GM18858 (cell line): ENCODE measurements around the gene ANTXR1.

Experiments
- ATAC-seq: cut with Tn5 transposase; IDR thresholded peaks from one replicate; pipeline ENCODE4 v1.9.1; 2021; ENCODE audit not compliant: unreplicated experiment

The ANTXR1 gene

DNA sequence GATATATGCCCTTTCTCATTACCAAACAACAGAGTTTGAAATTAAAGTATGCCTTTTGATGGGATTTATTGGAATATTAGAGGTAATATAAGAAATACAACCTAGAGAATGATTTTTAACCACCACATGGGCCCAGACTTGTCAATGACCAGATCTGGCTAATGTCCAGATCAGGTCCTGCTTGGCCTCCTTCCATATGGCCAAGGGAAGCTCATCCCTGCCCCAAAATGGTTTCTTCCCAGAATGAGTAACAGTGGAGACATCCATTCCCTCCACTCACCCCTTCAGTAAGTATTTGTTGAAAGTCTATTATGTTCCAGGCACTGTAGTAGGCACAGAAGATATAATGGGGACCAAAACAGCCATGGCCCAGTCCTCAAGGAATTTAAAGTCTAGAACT, 54.9 kb downstream of the ANTXR1 start:
- ATAC-seq, result no peak

DNA sequence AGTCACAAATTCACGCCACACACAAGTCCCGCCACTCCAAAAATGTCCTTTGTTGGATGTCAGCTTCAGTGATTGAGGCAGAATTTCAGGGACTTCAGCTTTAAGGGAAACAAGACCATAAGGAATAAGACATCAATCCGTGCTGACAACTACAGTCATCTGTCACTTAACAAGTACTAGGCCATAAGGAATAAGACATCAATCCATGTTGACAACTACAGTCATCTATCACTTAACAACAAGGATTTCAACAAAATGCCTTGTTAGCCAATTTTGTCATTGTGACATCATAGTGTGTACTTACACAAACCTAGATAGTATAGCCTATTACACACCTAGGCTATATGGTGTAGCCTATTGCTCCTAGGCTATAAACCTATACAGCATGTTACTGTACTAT, 58.0 kb downstream of the ANTXR1 start:
- ATAC-seq, result no peak

DNA sequence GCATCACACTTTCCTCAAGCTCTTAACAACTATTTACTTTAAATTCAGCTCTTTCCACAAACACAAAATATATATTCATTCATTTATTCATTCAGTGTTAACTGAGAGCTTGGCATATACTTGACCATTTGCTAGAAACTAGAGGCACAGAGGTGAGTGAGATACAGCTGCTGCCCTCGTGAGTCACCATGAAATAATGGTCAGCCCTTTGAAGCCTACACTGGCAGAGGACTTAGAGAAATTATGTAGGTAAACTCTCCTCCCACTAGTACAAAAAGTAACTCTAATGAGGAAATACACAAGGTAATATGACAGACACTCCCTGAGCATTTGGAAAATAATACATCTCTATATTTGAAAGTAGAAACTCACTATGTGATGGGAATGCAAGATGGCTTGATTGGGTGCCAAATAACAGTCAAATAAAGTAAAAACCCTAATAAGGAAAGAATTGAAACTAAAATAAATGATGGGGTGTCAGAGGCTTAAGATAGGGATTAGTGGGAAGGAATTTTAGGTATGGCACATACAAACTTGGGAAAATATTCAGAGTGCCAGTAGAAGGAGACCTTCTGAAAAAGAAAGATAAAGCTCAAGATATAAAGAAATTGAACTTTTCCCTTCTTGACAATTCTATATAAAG, 61.1 kb downstream of the ANTXR1 start:
- no peak for ATAC-seq

DNA sequence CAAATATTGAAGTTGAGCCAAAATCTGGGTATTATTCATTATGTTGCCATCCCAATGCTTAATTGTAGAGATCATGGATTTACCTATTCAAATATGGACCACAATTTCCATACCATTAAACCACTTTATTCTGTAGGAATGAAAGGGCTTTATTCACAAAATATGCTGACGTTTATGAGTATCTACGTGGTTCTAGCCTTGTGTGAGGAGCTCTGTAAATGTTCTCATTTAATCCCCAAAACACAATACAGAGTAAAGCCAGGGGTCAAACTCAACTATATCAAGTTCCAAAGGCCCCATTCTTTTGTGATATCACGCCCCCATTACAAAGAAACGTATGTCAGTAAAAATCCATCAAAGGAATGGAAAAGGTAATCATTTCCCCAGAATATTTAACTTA, 61.9 kb downstream of the ANTXR1 start:
- no peak for ATAC-seq

DNA sequence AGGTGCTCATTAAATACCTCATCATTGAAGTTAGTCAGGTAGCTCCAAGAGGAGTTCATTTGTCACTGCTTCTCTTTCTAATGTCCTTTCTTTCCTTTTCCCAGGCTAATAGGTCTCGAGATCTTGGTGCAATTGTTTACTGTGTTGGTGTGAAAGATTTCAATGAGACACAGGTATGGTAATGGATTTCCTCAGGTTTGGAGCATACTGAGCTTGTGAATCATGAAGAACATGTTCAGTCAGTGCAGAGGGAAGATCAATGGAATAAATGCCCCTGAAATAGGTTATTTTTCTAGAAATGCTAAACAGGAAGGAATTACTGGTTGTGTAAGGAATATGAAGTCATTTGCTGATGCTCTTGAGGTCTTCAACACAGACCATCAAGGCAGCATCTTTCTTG, 62.5 kb downstream of the ANTXR1 start:
- ATAC-seq, result no peak

DNA sequence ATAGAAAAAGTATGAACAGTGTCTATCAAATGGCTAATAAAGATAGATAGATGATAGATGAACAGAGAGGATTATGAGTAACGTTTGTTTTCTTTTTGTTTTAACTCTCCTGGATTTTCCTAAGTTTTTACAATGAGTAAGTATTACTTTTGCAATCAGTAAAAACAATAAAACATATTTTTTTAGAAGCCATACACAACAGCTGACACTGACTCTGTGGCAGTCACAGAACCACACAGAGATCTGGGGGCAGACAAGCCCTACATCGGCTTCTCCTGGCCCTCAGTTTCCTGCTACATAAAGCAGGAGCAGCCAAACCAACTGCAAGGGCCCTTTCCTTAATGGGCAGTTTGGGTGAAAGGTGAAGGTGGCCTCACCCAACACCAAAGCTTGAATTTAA, 63.6 kb downstream of the ANTXR1 start:
- ATAC-seq, result no peak

DNA sequence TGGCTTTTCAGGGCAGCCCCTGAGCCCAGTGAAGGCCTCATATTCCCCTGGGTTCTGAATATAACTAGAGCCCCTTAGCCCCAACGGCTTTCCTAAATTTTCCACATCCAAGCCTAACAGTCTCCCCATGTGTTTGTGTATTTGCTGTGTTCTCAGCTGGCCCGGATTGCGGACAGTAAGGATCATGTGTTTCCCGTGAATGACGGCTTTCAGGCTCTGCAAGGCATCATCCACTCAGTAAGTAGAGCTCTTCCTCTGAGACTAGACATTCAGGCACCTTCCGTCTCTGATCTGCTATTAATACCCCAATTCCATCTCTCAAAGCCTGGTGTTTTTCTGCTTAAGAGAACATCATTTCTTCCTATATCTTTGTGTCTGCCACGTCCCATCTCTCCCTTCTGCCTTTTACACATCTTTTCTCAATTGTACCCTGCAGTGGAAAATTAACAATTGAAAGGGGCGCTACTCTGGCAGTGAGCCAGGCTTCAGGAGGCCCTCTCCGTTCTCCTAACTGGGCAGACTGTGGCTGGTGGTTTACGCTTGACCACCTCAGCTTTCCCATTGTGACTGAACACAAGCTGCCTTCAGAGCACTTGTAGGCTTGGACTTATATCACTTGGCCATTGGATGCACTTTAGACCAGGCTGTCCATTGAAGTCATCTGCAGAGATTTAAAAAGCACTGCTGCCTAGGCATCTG, 64.4 kb downstream of the ANTXR1 start:
- ATAC-seq, result no peak

DNA sequence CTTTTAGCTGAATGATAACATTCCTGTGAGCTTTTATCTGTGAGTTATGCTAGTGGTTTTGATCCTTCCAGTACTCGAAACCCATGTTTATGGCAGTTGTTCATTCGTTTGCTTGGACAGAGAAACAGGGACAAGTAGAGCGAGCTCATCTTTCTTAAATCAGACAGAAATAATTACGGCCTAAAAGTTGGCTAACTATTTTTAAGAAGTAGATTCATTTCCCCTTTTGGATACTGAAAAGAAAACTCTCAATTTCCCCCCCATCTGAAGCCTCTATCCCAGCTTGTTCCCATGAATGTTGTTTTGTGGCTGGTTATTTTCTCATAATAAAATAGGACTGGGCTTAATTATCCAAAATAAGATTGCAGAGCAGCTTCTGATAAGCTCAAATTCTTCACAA, 67.1 kb downstream of the ANTXR1 start:
- no peak for ATAC-seq

DNA sequence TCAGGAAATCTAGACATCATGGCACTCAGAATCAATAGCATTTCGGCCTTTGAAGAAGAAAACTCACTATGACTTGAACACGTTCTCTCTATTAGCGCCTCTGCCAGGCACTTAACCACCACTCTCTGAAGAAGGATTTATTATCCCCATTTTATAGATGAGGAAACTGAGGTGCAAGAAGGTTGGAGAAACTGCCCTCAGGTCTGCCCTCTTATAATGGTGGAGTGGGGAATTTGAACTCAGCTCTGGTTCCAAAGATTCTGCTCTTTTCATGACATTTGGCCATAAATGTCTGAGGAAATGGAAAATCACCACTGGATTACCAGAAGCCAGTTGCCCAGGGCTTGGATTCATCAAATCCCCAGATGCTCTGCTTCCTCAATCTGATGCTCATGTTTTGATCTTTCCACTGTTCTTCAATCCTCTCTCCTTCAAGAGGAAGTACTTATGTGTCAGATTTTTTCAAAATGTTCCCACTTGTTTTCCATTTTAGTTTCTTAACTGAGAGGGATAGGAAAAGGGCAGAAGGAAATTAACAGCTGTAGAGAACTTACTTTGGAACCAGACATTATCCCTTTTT, 68.1 kb downstream of the ANTXR1 start:
- no peak for ATAC-seq

DNA sequence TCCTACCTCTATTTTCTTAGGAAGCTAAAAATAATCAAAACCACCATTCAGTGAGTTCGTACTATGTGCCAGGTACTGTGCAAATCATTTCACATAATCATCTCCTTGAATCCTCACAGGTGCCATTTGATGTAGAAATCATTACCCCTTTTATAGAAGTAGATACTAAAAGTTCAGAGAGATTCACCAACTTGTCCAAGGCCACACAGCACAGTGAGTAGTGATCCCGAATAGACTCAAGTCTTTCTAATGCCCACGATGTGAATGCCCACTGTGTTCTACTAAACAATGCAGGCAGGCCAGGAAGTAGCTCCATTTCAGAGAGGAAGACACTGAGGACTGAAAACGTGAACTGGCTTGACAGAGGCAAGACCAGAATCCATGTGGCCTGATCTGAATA, 68.8 kb downstream of the ANTXR1 start:
- ATAC-seq, result no peak

DNA sequence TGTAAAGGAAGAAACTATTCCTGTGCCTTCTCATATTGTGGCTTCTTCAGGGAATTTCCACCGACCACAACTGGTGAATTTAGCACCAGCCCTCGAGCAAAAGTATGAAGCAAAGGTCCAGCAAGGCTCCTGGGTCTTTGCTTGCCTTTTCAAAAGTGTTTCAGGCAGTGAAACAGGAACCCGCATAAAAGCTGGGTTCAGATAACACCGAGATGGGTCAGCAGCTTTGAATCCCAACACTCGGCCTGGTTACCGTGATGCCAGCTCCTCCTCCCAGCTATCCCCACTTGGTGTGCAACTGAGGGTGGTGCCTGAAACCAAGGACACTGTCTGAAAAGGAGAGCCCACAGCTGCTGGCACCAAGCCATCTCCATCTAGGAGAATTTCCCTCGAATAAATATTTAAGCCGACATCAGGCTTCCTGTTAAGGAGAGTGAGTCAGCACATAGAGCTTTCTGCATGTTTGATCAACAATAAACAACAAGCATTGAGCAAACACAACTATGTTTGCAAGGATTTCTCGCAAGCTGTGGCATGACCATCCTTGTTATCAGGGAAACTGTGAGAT, 69.5 kb downstream of the ANTXR1 start:
- no peak for ATAC-seq

DNA sequence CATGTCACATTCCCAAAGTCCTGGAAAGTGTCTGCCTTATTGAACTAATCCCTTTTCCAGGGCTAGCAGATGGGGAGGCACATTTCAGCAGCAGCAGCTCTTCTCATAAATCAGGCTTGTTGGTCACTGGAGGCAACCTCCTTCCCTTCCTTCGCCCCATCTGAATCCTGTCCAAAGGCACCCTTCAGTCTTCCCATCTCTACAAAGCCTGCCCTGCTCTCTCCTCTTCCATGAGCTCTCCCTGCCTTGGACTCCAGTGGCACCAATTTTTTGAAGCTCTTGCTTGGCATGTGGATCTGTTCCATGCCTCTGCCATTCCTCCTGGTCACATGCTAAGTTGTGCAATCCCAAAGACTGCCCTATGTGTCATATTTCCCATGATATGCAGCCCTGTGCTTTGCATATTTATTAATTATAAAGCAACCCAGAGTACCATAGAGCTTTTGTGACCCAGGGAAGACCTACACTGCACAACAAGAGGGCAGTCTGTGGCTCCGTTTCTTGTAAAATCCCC, 70.3 kb downstream of the ANTXR1 start:
- no peak for ATAC-seq

DNA sequence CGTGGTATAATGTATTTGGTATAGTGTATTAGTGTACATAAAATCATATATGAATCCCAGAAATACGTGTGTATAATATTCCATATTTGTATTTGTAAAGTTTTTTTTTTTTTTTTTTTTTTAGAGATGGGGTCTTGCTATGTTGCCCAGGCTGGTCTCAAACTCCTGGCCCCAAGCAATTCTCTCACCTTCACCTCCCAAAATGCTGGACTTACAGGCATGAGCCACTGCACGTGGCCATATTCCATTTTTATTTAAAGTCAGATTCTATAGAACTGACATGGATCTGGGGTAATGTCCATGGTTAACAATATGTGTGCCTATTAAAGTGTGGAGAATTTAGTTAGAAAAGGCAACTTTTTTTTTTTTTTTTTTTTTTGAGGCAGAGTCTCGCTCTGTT, 71.5 kb downstream of the ANTXR1 start:
- ATAC-seq, result no peak

DNA sequence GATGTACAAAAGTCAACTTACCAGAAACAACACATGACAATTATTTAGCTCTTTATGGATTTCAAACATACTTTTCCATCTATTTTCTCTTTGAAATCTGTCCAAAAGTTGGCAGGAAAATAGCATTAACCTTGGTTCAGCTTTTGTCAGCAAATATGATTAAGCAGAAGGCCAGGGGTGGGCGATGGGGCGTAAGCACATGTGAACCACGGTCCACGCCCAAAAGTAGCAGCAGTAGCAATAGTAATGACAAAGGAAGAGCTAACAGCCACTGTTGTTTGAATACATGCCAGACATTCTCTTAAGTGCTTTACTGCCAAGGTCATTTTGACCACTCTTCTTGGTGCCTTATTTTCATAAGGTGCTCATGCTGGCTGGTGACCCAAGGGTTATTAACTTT, 73.5 kb downstream of the ANTXR1 start:
- no peak for ATAC-seq

DNA sequence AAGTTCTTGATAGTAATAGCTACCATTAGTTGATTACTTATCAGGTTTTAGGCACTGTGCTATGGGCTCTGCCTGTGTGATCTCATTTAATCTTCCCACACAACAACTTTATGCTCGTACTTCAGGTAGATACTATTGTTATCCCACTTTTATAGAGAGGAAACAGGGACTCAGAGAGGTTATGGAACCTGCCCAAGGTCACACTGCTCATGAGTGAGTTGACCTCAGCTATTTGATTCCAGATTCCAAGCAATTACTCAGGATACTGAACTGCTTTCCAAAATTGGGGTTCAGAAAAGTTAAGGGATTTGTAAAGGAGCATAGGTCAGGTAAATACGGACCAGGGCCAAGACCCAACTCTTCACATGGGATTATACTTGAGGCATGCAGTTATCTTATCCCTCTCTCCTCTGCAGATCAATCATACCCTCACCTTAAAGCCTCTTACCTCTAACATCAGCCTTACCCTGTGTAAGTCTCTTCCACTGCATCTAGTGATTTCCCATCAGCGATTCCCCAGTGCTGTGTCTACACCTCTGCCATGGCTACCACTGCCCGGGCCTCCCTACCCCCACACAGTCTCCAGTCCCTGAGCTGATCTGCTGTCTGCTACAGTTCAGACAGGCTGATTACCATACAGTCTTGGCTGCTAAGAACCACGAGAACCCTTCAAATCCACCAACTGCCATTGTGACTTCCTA, 74.4 kb downstream of the ANTXR1 start:
- ATAC-seq, result no peak

DNA sequence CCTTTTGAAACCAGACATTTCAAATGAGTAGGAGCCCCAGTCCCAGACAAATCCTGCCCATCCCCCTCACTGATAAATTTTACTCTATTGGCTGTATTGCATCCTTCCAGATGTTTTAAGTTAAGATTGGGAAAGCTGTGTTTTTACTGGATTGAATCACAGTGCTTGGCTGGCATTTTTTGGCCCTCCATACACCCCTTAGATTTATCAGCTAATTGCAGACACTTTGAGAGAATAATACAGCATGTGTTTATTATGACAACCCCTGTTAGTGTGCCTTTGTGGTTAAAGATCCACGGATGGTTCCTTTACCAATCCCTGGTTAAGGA, 74.9 kb downstream of the ANTXR1 start:
- ATAC-seq, result no peak

DNA sequence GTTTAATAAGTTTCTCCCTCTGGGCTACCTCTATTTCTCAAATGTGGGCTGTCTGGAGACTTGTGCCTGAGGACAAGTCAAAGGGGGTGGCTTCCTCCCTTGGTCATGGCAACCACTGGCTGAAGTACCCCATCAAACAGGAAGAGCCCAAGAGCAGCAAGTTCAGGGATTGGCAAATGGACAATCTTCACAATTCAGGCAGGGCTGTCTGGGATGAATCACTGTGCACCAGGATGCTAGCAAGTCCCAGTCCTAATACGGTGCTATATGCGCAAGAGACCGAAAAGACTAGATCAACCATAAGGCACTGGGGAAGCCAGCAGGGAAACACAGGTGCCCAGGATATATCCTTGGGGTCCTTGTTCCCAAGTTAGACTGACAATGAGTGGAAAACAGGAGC, 75.5 kb downstream of the ANTXR1 start:
- ATAC-seq, result no peak

DNA sequence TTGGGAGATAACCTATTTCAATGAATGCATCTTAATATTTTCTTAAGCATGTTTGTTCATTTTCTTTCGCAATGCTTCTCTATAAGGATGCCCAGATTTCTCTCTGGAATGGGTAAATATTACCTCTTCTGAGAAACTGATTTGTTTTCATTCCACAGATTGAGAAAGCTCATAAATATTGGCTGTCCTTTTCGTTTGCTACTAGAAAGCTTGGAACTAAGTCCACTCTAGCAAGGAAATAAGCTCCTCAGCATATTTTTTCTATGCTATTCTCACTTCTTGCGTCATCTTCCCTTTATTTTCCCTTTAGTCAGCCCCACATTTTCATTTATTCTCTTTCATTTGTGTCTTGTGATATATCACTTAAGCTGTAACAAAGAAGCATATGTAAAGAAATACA, 76.3 kb downstream of the ANTXR1 start:
- no peak for ATAC-seq

DNA sequence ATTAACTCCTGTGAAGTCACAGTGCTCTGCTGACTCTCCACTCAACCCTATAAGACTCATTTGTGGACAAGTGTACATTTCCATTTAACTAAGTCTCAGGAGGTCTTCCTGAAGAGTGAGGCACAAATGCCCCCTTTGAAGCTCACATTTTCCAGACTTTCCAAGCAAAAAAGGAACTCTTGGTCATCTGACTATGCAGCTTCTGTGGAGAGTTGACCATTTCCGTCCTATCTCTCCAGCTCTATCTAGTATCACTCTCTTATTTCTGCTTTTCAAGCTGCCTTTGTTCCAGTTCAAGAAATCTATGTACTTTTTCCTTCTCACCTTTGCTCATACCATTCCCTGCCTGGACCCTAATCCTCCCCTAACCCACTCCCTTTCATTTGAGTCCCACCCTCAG, 77.0 kb downstream of the ANTXR1 start:
- ATAC-seq, result no peak

DNA sequence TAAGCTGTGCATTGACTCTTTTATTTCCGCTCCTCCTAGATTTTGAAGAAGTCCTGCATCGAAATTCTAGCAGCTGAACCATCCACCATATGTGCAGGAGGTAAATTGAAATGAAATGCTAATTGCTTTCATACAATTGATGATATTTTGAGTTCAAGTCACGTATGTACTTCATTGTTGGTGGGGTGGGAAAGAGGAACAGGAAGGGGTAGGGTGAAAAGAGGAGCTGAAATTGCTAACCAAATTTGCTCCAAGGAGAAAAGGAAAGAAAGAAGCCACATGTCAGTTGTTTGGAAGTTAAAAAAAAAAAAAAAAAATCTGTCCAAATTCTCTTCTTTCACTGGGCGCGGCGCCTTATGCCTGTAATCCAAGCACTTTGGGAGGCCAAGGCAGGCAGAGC, 77.8 kb downstream of the ANTXR1 start:
- no peak for ATAC-seq

DNA sequence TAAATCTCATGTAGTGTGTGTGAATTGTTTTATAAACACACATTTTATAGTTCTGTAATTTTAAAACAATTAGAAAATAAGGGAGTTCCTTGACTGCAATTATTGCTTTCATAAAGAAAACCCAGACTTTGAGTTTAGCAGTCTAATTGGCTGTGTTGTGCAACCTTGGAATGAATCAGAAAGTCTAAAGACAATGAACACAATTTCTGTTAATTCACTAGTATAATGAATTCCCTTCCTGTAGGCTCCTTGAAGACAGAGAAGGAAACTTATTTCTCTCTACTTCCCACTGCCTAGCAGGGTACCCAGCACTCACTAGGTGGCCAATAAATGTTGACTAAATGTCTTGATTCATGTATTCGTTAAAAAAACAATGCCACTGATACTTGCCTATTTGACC, 79.9 kb downstream of the ANTXR1 start:
- no peak for ATAC-seq

DNA sequence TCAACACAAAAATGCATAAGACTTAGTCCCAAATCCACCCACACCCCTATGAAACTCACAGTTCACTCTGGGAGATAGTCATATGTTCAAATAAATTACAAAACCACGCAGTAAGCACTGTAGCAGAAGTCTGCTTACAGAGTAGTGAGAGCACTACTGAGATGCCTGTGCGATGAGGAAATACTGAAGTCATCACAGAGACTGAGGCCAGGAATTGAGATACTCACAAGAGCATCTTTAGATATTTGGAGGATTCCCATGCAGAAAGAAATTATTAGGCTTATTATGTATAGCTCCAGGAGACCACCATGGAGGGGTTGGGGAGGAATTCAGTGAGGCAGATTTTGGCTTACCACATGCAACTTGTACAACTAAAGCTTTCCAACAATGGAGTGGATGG, 82.3 kb downstream of the ANTXR1 start:
- ATAC-seq, result no peak
